HepG2 (cell line): ENCODE data around the gene EXOSC6. TPM values are rescaled to one million over a fixed set of nuclear protein-coding genes. Genes with fewer than 3 reads are reported as not detected.

Source experiments
- ATM ChIP-seq: fragments of 450-650 bp; IDR thresholded peaks from 2 replicates; pipeline ENCODE4 v1.7.1; 2017; ENCODE audit warnings: mild to moderate bottlenecking, borderline replicate concordance
- CCAR2 ChIP-seq: fragments of 200-400 bp; formaldehyde crosslinking; optimal IDR thresholded peaks from 2 replicates; pipeline ENCODE3; 2018; ENCODE audit warnings: low read depth, mild to moderate bottlenecking, low read length, moderate library complexity
- FOXO4 ChIP-seq: sonication (generic); formaldehyde crosslinking; conservative IDR thresholded peaks from 2 replicates; pipeline ENCODE4 v1.8.1; 2023; ENCODE audit warnings: missing genetic modification reagents
- KDM4B ChIP-seq: sonication (generic); formaldehyde crosslinking; IDR thresholded peaks from 2 replicates; pipeline ENCODE4 v1.4.0; 2020; ENCODE audit warnings: missing genetic modification reagents
- LBX2 ChIP-seq: sonication (generic); formaldehyde crosslinking; IDR thresholded peaks from 2 replicates; pipeline ENCODE4 v1.5.0; 2020; ENCODE audit warnings: missing genetic modification reagents, mild to moderate bottlenecking, borderline replicate concordance
- MBD4 ChIP-seq: IDR thresholded peaks from 2 replicates; pipeline ENCODE4 v1.6.1; 2012; ENCODE audit warnings: low read length, inconsistent platforms, borderline replicate concordance
- NFE2 ChIP-seq: sonication (generic); formaldehyde crosslinking; IDR thresholded peaks from 2 replicates; pipeline ENCODE4 v1.4.0; 2020; ENCODE audit warnings: missing genetic modification reagents
- PCBP1 ChIP-seq: fragments of 200-400 bp; formaldehyde crosslinking; IDR thresholded peaks from 2 replicates; pipeline ENCODE4 v1.6.1; 2017; ENCODE audit warnings: mild to moderate bottlenecking, low read depth, low read length, borderline replicate concordance
- RELA ChIP-seq: sonication (generic); formaldehyde crosslinking; IDR thresholded peaks from 2 replicates; pipeline ENCODE4 v1.4.0; 2020; ENCODE audit warnings: missing genetic modification reagents
- SMAD1 ChIP-seq: sonication (generic); formaldehyde crosslinking; IDR thresholded peaks from 2 replicates; pipeline ENCODE4 v1.4.0; 2020; ENCODE audit warnings: missing genetic modification reagents, low read depth, mild to moderate bottlenecking, borderline replicate concordance
- SP140L ChIP-seq: sonication (generic); formaldehyde crosslinking; IDR thresholded peaks from 2 replicates; pipeline ENCODE4 v1.4.0; 2020; ENCODE audit warnings: missing genetic modification reagents, borderline replicate concordance
- TRIM22 ChIP-seq: fragments of 450-650 bp; IDR thresholded peaks from 2 replicates; pipeline ENCODE4 v1.6.1; 2017
- ZBTB43 ChIP-seq: sonication (generic); formaldehyde crosslinking; conservative IDR thresholded peaks from 2 replicates; pipeline ENCODE4 v1.4.0; 2020; ENCODE audit warnings: missing genetic modification reagents
- ZNF230 ChIP-seq: sonication (generic); formaldehyde crosslinking; IDR thresholded peaks from 2 replicates; pipeline ENCODE4 v1.4.0; 2020; ENCODE audit warnings: mild to moderate bottlenecking, missing genetic modification reagents
- ZNF234 ChIP-seq: sonication (generic); formaldehyde crosslinking; conservative IDR thresholded peaks from 2 replicates; pipeline ENCODE4 v1.5.1; 2020; ENCODE audit warnings: mild to moderate bottlenecking, missing genetic modification reagents
- polyA plus RNA-seq, 8 experiments: library from polyadenylated mRNA; depleted of rRNA in 3 of 8; stranded (reverse) in 7 of 8; unstranded in 1 of 8; fragments of >200 nt; fragmentation: Illumina TruSeq in 4 of 8; extraction: Trizol in 4 of 8; gene quantifications; 2 replicates each; pipeline versions ENCODE4 v1.2.1 to v1.2.3, GENCODE V29; 2011 to 2016; ENCODE audit warnings: low read depth in 4 of 8, missing spikeins in 1 of 8, mixed read lengths in 1 of 8; ENCODE audit not compliant: insufficient read depth in 1 of 8
- total RNA-seq, 5 experiments: library from RNA; depleted of rRNA; stranded (reverse); fragments of >200 nt; fragmentation: Illumina TruSeq; extraction: Trizol; gene quantifications; 2 replicates each; pipeline ENCODE4 v1.2.3, GENCODE V29; 2016; ENCODE audit warnings: low read depth in 1 of 5
- TF ChIP-seq, protein P1 (sequence below): sonication (generic); formaldehyde crosslinking; IDR thresholded peaks from 2 replicates; pipeline ENCODE4 v1.5.1; 2020; ENCODE audit warnings: missing genetic modification reagents, mild to moderate bottlenecking, borderline replicate concordance
- TF ChIP-seq, protein P2 (sequence below): sonication (generic); formaldehyde crosslinking; IDR thresholded peaks from 2 replicates; pipeline ENCODE4 v1.4.0; 2020; ENCODE audit warnings: mild to moderate bottlenecking, missing genetic modification reagents
- TF ChIP-seq, protein P3 (sequence below): sonication (generic); formaldehyde crosslinking; IDR thresholded peaks from 2 replicates; pipeline ENCODE4 v1.8.0; 2022; ENCODE audit warnings: missing genetic modification reagents, mild to moderate bottlenecking, borderline replicate concordance

Gene EXOSC6
- total and polyA plus RNA-seq, 2 of the 13 experiments (the other 11 are each of a cell fraction or from before 2014, with no cell fraction given), result 13.1 to 39.9 TPM

- TF ChIP-seq, protein P1, sequence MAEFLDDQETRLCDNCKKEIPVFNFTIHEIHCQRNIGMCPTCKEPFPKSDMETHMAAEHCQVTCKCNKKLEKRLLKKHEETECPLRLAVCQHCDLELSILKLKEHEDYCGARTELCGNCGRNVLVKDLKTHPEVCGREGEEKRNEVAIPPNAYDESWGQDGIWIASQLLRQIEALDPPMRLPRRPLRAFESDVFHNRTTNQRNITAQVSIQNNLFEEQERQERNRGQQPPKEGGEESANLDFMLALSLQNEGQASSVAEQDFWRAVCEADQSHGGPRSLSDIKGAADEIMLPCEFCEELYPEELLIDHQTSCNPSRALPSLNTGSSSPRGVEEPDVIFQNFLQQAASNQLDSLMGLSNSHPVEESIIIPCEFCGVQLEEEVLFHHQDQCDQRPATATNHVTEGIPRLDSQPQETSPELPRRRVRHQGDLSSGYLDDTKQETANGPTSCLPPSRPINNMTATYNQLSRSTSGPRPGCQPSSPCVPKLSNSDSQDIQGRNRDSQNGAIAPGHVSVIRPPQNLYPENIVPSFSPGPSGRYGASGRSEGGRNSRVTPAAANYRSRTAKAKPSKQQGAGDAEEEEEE (CRISPR knock-in tag), result no peak
- no peak for TF ChIP-seq CCAR2
- no peak for TF ChIP-seq PCBP1
- TF ChIP-seq SMAD1 (CRISPR knock-in tag), result no peak
- TF ChIP-seq ZBTB43 (CRISPR knock-in tag), result peak; percentile 84
- no peak; the same call in 1 of the 2 replicates for TF ChIP-seq LBX2 (CRISPR knock-in tag)
- peak; percentile 71; the same call in 1 of the 2 replicates for TF ChIP-seq ZNF234
- no peak for TF ChIP-seq ATM
- TF ChIP-seq RELA (CRISPR knock-in tag), result no peak
- no peak for TF ChIP-seq TRIM22
- TF ChIP-seq, protein P2, sequence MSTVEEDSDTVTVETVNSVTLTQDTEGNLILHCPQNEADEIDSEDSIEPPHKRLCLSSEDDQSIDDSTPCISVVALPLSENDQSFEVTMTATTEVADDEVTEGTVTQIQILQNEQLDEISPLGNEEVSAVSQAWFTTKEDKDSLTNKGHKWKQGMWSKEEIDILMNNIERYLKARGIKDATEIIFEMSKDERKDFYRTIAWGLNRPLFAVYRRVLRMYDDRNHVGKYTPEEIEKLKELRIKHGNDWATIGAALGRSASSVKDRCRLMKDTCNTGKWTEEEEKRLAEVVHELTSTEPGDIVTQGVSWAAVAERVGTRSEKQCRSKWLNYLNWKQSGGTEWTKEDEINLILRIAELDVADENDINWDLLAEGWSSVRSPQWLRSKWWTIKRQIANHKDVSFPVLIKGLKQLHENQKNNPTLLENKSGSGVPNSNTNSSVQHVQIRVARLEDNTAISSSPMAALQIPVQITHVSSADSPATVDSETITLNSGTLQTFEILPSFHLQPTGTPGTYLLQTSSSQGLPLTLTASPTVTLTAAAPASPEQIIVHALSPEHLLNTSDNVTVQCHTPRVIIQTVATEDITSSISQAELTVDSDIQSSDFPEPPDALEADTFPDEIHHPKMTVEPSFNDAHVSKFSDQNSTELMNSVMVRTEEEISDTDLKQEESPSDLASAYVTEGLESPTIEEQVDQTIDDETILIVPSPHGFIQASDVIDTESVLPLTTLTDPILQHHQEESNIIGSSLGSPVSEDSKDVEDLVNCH (CRISPR knock-in tag), result 0 out of 2 replicates have a peak, but pooled peaks have one; percentile 58
- TF ChIP-seq MBD4, result no peak
- TF ChIP-seq KDM4B (CRISPR knock-in tag), result no peak
- peak; percentile 28; the same call in 1 of the 2 replicates for TF ChIP-seq ZNF230 (CRISPR knock-in tag)
- no peak for TF ChIP-seq NFE2
- TF ChIP-seq, protein P3, sequence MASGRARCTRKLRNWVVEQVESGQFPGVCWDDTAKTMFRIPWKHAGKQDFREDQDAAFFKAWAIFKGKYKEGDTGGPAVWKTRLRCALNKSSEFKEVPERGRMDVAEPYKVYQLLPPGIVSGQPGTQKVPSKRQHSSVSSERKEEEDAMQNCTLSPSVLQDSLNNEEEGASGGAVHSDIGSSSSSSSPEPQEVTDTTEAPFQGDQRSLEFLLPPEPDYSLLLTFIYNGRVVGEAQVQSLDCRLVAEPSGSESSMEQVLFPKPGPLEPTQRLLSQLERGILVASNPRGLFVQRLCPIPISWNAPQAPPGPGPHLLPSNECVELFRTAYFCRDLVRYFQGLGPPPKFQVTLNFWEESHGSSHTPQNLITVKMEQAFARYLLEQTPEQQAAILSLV (CRISPR knock-in tag), result no peak
- TF ChIP-seq FOXO4, result no peak
- no peak for TF ChIP-seq SP140L (CRISPR knock-in tag)
Observed at GRCh38 chr16:70250748-70251628, 752 bp downstream of the EXOSC6 start (continued).
